Mucosa of stomach (tissue), 1 donor: Measurements from ENCODE around the gene UMAD1.
A peak's percentile ranks its signal among the peaks of the same experiment; 100 is the strongest.

Experiments used
- H3K27me3 ChIP-seq: one replicate; pipeline ENCODE4 v1.7.0; 2013; ENCODE audit warnings: mild to moderate bottlenecking, low read length; ENCODE audit not compliant: control insufficient read depth, insufficient read depth
- H3K36me3 ChIP-seq: one replicate; pipeline ENCODE4 v1.7.0; 2013; ENCODE audit warnings: low read length; ENCODE audit not compliant: control insufficient read depth, insufficient read depth
- H3K4me1 ChIP-seq: one replicate; pipeline ENCODE4 v1.7.0; 2013; ENCODE audit warnings: mild to moderate bottlenecking, low read length; ENCODE audit not compliant: control insufficient read depth, insufficient read depth
- H3K4me3 ChIP-seq: one replicate; pipeline ENCODE4 v1.7.0; 2013; ENCODE audit warnings: low read length
- H3K9ac ChIP-seq: one replicate; pipeline ENCODE4 v1.7.0; 2013; ENCODE audit warnings: mild to moderate bottlenecking, low read length, moderate library complexity
- H3K9me3 ChIP-seq: one replicate; pipeline ENCODE4 v1.7.0; 2013; ENCODE audit warnings: mild to moderate bottlenecking, low read length, moderate library complexity; ENCODE audit not compliant: control insufficient read depth
- donor health status: Pancreatic carcinoma.

The UMAD1 gene

DNA sequence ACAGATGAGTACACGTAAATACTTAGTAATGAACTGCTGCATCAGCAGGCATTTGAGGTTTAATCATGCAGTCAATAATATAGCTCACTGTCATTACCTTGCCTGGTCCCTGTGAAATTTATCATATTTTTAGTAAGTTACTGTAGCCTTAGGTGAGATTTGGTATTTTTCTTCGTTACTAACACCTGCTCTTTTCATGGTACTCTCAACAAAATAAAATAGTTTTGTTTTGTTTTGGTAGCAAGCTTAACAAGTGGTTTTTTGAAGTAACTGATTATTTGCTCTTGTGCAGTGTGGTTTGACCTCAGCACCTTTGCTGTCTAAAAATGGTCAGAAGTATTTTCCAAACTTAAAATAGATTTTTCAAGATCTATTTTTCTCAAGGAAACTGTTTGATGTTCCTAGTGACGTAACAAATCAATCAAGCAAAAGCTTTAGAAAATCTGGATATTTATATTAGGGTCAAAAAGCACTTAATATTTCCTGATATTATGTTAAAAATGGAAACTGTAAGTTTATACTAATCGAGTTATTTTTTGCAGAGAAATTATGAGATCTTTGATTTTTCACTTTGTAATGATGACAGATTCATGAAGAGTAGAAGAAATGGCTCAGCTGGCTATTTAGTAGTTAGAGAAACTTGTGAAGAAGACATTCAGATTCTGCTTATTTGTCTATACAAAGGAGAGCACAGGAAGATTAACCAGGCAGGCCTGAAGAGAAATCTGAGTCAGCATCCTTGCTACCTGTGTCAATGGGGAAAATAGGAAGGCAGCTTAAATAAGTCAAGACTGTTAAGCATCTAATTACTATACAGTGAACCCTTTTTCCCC lies 98.9 kb downstream of the UMAD1 start:
- Histone ChIP-seq H3K9ac (no peak overlapping the region), H3K9me3 (no peaks in the 10 kb centered on the region), H3K4me3 (no peak overlapping the region), H3K27me3 (no peaks in the 10 kb centered on the region), H3K4me1 (peaks cover 5% of the 10 kb centered on the region), H3K36me3 (no peaks in the 10 kb centered on the region)

DNA sequence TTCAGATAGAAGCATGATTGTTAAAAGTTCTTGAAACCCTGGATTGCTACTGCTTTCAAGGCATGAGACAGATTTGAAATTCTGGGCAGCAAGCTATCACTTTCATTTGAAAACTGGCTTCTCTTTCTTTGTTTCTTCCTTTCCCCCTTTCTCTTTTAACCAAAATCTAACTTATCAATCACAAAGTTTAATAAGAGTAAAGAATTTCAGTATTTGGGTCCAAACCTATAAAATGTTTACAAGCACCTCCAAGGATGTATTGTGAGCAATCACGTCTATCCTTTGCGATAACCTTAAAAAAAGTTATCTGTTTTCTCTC lies 99.4 kb downstream of the UMAD1 start:
- Histone ChIP-seq H3K36me3 (no peaks in the 10 kb centered on the region), H3K4me1 (peaks cover 5% of the 10 kb centered on the region), H3K9me3 (no peaks in the 10 kb centered on the region), H3K27me3 (no peaks in the 10 kb centered on the region), H3K9ac (no peak overlapping the region), H3K4me3 (no peak overlapping the region)

DNA sequence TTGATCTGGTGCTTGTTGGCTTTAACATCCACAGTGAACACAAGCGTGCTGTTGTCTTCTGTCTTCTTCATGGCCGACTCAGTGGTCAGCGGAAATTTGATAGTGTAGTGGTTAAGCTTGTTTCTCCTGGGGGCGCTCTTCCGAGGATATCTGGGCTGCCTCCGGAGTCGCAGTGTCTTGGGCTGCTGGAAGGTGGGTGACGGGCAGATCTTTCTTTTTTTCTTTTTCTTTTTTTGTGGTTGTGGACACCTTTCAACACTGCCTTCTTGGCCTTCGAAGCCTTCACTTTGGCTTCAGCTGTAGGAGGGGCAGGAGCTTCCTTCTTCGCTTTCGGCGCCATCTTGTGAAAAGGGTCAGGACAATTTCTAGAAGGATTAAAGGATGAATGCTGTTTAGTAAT lies 101.7 kb downstream of the UMAD1 start:
- no peak overlapping the region for H3K9ac ChIP-seq
- H3K9me3 ChIP-seq, result no peaks in the 10 kb centered on the region
- no peak overlapping the region for H3K4me3 ChIP-seq
- no peaks in the 10 kb centered on the region for H3K27me3 ChIP-seq
- H3K36me3 ChIP-seq, result no peaks in the 10 kb centered on the region
- peaks cover 9% of the 10 kb centered on the region for H3K4me1 ChIP-seq

DNA sequence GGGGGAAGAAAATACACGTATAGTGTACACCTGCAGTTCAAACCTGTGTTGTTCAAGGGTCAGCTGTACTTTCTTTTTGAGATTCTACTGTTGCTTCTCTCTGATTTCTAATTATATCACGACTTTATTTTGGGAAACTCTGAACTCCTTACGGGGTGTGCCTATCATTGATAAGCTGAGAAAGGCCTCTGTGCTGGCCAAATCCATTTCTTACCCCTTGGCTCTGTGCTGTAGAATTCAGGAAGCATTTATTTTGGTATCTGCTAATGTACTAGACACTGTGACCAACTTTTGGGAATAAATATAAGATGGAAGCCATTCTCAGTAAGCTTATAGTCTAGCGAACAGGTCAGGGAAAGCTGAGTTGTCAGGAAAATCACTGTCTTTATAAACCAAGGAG lies 104.7 kb downstream of the UMAD1 start:
- Histone ChIP-seq H3K9ac (no peak overlapping the region), H3K4me3 (no peak overlapping the region), H3K4me1 (peaks cover 8% of the 10 kb centered on the region), H3K9me3 (no peaks in the 10 kb centered on the region), H3K27me3 (no peaks in the 10 kb centered on the region), H3K36me3 (no peaks in the 10 kb centered on the region)

DNA sequence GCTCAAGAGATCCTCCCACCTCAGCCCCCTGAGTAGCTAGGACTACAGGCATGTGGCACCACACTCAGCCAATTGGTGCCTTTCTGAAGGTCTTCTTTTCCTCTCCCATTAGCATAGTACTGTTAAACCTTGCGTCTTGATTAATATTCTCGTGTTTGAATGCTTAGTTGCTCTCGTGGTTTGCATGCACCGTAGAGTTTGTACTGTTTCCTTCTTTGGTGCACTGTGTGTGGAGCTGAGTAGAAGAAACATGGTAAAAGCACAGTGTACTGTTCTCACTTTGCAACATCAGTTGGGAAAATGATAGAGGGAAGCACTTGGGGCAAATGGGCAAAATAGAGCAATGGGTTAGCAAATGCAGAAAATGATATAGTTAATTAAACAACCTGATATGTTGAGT lies 105.4 kb downstream of the UMAD1 start:
- Histone ChIP-seq H3K36me3 (no peaks in the 10 kb centered on the region), H3K9ac (no peak overlapping the region), H3K4me1 (peaks cover 11% of the 10 kb centered on the region), H3K9me3 (no peaks in the 10 kb centered on the region), H3K4me3 (no peak overlapping the region), H3K27me3 (no peaks in the 10 kb centered on the region)

DNA sequence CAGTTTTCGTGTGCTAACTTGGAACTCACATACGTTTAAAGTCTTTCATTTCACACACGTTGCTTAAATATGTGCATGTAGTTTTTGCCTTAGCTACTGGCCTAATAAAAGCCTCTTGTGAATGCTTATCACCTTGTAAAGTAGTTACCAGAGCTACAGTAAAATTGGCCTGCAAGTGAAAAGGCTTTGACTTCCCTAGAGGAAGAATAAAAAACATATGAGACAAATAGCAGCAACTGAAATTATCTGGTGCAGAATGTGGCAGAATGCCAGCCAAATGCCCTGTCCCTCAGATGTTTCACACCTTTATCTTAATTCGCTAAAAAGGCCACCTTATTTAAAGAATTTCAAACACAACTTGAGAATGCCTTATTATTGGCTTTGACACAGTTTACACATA lies 105.9 kb downstream of the UMAD1 start:
- Histone ChIP-seq H3K9ac (no peak overlapping the region), H3K4me3 (no peak overlapping the region), H3K36me3 (no peaks in the 10 kb centered on the region), H3K9me3 (no peaks in the 10 kb centered on the region), H3K27me3 (no peaks in the 10 kb centered on the region), H3K4me1 (peaks cover 13% of the 10 kb centered on the region)

DNA sequence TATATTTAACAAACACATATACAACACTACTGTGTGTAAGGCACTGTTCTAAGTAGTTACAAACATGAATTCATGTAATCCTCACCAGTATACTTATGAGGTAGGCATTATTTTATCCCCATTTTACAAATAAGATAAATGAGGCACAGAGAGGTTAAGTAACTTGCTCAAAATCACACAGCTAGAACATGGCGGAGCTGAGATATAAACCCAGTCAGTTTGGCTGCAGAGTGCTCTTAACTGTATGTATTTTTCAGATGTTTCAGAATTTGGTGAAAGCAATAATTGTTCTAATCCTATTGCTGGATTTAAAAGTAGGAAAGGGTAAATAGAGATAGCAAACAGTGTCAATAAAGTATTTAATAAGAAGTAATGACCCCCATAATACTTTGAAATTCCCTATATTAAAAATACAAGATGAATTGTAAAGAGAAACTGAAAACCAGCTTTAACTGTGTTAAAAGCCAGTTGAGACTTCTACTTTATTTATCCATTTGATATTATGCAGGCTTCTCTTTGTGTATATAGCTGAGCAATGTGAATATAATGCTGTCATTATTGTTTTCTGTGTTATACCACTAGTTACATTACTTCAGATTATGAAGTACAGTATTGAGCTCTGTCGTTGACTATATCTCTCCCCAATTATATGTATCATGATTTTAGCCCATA lies 110.2 kb downstream of the UMAD1 start:
- no peaks in the 10 kb centered on the region for H3K36me3 ChIP-seq
- H3K4me1 ChIP-seq, result peaks cover 16% of the 10 kb centered on the region
- H3K9me3 ChIP-seq, result no peaks in the 10 kb centered on the region
- no peak overlapping the region for H3K9ac ChIP-seq
- H3K4me3 ChIP-seq, result no peak overlapping the region
- no peaks in the 10 kb centered on the region for H3K27me3 ChIP-seq

DNA sequence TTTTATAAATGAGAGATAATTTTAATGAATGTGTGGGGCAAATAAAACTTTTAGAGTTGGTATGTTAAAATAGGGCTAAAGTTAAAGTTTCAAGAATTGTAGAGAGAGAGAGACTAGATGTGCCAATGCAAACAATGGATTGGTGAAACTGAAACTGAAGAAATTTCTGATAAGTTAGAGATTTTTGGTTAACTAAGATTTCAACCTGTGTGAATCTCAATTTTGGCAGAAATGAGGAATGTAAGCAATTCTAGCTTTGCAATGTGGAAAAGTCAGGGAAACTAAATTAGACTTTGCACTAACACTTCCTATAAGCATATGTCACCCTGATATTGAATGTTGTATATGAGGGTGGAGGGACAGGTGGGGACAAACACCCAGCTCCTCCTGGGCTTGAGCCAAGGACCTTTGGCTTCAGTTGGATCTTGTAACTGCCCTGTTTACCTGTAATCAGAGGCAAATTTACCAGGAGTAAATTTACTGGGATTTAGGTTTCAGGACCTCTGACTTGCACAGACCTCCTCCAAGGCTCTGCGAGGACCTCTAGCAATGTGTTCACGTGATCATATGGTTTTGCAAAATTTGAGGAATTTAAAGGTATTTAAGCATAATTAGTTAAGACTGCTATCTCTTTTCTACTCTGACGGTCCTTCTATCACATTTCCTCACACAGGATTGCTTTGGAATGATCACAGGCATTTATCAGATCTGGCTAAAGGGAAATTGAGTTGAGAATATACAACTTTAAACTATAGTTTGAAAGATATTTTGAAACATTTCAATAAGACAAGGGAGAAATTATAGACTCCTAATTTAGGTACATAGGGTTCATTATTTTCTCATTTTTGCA lies 110.9 kb downstream of the UMAD1 start:
- no peak overlapping the region for H3K4me3 ChIP-seq
- H3K9ac ChIP-seq, result peak overlapping the region; percentile 38
- no peaks in the 10 kb centered on the region for H3K36me3 ChIP-seq
- no peaks in the 10 kb centered on the region for H3K27me3 ChIP-seq
- H3K9me3 ChIP-seq, result no peaks in the 10 kb centered on the region
- peaks cover 12% of the 10 kb centered on the region for H3K4me1 ChIP-seq

DNA sequence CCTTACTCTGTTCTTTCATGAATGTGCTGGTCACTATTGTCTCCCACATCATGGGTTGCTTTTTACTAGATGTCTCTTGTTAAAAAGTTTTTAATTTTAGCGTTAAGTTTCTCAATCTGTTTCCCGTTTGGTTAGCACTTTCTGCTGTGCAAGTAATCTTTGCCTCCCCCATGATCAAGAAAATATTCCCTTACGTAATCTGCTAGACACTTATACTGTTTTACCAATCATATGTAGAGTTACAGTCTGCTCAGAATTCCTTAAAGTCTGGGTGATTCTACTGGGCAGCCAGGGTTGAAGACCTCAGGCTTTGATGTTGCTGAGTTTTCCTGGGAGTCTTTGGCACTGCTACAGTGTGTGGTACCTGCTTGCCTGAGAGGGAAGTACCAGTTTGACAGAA lies 116.0 kb downstream of the UMAD1 start:
- peaks cover 5% of the 10 kb centered on the region for H3K4me1 ChIP-seq
- H3K4me3 ChIP-seq, result no peak overlapping the region
- no peaks in the 10 kb centered on the region for H3K9me3 ChIP-seq
- H3K9ac ChIP-seq, result no peak overlapping the region
- no peaks in the 10 kb centered on the region for H3K27me3 ChIP-seq
- H3K36me3 ChIP-seq, result no peaks in the 10 kb centered on the region

DNA sequence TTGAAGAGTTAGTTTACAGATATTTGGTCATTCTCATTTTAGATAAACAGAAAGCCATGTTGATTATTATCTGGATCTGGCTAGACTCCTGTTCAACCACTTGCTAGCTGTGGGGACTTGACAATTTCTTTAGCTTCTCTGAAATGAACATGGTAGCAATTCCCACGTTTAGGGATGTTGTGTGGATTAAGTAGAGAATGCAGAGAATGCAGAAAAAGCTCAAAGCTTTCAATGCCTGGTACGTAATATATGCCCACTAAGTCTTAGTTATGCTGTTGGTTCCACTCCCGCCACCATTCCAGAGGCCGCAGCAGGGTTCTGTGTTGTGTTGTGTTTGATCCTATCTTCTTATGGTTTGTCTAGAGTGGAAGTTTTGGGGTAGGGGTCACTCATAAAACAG lies 117.0 kb downstream of the UMAD1 start:
- Histone ChIP-seq H3K4me1 (peaks cover 4% of the 10 kb centered on the region), H3K4me3 (no peak overlapping the region), H3K9ac (no peak overlapping the region), H3K9me3 (no peaks in the 10 kb centered on the region), H3K27me3 (no peaks in the 10 kb centered on the region), H3K36me3 (no peaks in the 10 kb centered on the region)

DNA sequence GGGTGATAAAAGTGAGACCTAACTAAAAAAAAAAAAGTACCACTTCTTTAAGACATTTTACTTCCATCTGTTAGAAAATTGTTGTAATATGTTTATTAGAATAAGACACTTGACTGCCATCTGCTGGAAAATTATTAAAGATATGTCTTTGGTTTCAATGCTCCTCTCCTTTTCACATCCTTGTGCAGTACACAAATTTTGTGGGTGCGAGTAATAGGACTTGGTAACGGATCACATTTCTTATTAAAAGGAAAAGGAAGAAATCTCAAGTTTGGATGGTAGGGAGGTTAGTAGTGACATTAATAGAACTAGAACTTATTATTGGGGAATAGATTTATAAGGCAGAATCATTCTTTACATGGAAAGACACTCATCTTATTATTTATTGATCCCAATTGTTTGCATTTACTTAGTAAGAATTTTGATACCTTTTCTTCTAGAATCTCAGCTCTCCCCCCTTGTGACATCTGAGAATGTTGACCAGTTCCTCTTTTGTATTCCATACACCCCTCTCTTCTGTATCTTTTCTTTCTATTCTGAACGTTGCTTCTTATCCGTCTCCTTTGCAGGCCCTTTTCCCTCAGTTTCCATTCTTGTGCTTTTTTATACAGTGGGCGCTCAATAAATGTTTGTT lies 120.9 kb downstream of the UMAD1 start:
- Histone ChIP-seq H3K9ac (peak overlapping the region; percentile 53), H3K4me3 (peak overlapping the region; percentile 23), H3K4me1 (peaks cover 18% of the 10 kb centered on the region), H3K27me3 (no peaks in the 10 kb centered on the region), H3K36me3 (no peaks in the 10 kb centered on the region), H3K9me3 (no peaks in the 10 kb centered on the region)
